ENCODE measurements around the gene ENTPD8. TPM values are rescaled to one million over a fixed set of nuclear protein-coding genes. Genes with fewer than 3 reads are reported as not detected.

Gene ENTPD8
- total and polyA plus RNA-seq, 2 of the 13 experiments (the other 11 are each of a cell fraction or from before 2014, with no cell fraction given) = 0.26 to 0.44 TPM

- TF ChIP-seq NFAT5 (CRISPR knock-in tag; IDR thresholded peaks at IDR 0.05) = no peak
- TF ChIP-seq KDM3A (CRISPR knock-in tag; IDR thresholded peaks at IDR 0.05; ENCODE audit: low read depth) = no peak
Measured at GRCh38 chr9:137479892-137480685, 38.9 kb upstream of the ENTPD8 start (continued).

DNA sequence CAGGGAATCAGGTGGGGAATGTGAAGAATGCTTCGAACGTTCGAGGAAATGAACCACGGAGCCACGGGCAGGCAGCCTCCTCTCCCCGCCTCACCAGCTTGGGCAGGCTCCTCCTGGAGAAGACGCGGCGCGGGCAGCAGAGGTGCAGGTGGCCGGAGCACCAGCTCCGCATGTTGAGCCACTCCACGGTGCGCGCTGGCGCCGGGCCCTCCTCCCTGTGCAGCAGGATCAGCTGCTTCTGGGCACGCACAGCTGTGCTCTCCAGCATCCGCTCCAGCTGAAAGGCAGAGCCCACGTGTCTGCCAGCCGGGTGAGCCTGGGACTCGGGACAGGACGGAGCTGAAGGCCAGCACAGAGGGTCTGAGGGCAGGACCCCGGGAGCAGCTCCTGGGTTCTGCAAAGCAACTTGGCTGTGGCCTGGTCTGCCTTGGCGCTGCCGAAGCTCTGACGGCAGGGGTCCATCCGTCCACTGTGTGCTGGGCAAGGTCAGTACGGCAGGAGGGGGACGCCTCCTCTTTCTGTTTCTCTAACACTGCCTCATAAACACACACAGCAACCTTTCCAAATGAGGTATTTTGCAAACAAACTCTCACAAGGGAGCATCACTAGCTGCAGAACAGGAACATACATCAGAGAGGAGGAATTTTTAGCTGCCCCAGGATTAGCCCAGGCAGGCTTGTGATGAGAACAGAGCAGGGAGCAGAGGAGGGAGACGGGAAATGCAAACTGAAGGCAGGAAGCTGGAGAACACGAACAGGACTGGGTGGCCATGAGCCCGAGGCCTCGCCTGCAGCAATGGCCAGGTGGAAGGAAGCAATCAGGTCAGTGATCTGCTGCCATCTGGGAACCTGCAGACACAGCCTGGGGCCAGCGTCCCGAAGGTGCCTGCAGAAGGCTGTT, 38.1 kb upstream of the ENTPD8 start:
- CTCF ChIA-PET (ENCODE audit: low intra/inter-chr PET ratio, low total read pairs) = no interaction called here
- POLR2A ChIA-PET = no interaction called here
- TF ChIP-seq, protein P1, sequence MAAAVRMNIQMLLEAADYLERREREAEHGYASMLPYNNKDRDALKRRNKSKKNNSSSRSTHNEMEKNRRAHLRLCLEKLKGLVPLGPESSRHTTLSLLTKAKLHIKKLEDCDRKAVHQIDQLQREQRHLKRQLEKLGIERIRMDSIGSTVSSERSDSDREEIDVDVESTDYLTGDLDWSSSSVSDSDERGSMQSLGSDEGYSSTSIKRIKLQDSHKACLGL (CRISPR knock-in tag; IDR thresholded peaks at IDR 0.05) = peak; percentile 55; the same call in 1 of the 2 replicates
- TF ChIP-seq ZNF790 (CRISPR knock-in tag; IDR thresholded peaks at IDR 0.05; ENCODE audit: borderline replicate concordance) = 0 out of 2 replicates have a peak, but pooled peaks have one; percentile 25
- peak; percentile 51; the same call in 1 of the 2 replicates for TF ChIP-seq ZNF235 (CRISPR knock-in tag; IDR thresholded peaks at IDR 0.05; ENCODE audit: borderline replicate concordance)

More for the DNA sequence above, 38.1 kb upstream of the ENTPD8 start:
- H3K79me2 ChIP-seq (ENCODE audit: insufficient read depth, low read length) = no peaks in the 10 kb centered on the region
- peak; percentile 57 for ATAC-seq
- peaks cover 5 to 23% of the 10 kb centered on the region in 2 experiments; a peak in 2 of 5 replicates for H3K27me3 ChIP-seq (ENCODE audit: control insufficient read depth in 1 of 2, insufficient read depth in 2 of 2, low read length in 2 of 2)
- FAIRE-seq = no peak
- no peak overlapping the region for H3K27ac ChIP-seq (ENCODE audit: extremely low read length, insufficient read depth, low read length)
- H3K9me3 ChIP-seq (ENCODE audit: low read length) = peaks cover 14% of the 10 kb centered on the region
- H4K20me1 ChIP-seq (ENCODE audit: insufficient read depth, low read length) = no peaks in the 10 kb centered on the region
- no TSS peak for BruUV-seq (replicated peaks)
- H3K36me3 ChIP-seq (replicated peaks in 1 of 2; ENCODE audit: control insufficient read depth in 1 of 2, insufficient read depth in 2 of 2, low read length in 2 of 2) = no peaks in the 10 kb centered on the region
- no peak for DNase-seq (ENCODE audit: low spot score)
- in situ Hi-C loops (cut with HindIII; ENCODE audit: extremely low pct_ligation_motif_present, low pct_unique_long_range_greater_than_20kb) (no loop called here), intact Hi-C loops (cut with micrococcal nuclease; ENCODE audit: unreplicated experiment) (no loop called here)
- 24% methylated on average over 14 of the region's 36 CpGs for WGBS (ENCODE audit: low lambda C conversion rate)
- H3K4me2 ChIP-seq (ENCODE audit: low read depth, low read length) = peak overlapping the region; percentile 51
- no peak overlapping the region; the same call in 1 of the 2 replicates for H3K9ac ChIP-seq (ENCODE audit: insufficient read depth, low read depth, low read length)
- peak overlapping the region in 1 of 3 experiments; percentile 9; a peak in 1 of 6 replicates for H3K4me3 ChIP-seq (replicated peaks in 1 of 3; ENCODE audit: insufficient read depth in 1 of 3, low read depth in 2 of 3, low read length in 3 of 3)
- H2AFZ ChIP-seq (ENCODE audit: low read length) = no peak overlapping the region
- H3K4me1 ChIP-seq (ENCODE audit: insufficient read depth, low read length) = peaks cover 41% of the 10 kb centered on the region
